ENCODE results near the gene GJB3. TPM values are rescaled to one million over a fixed set of nuclear protein-coding genes. Genes with fewer than 3 reads are reported as not detected.

Gene GJB3
- polyA plus RNA-seq, 1 donor (not counting 4 experiments of a cell fraction or from before 2014, with no cell fraction given): 133 TPM

GRCh38 chr1:34827341-34827941 lies 46.4 kb downstream of the GJB3 start:
- H2AFZ ChIP-seq (ENCODE audit: control insufficient read depth, low read length): no peak overlapping the region
- H3K27ac ChIP-seq (ENCODE audit: control insufficient read depth, insufficient read depth, low read length): no peak overlapping the region
- FAIRE-seq: no peak
- TF ChIP-seq CTCF (optimal IDR thresholded peaks at IDR 0.05 in 1 of 3, IDR thresholded peaks at IDR 0.05 in 1 of 3, conservative IDR thresholded peaks at IDR 0.05 in 1 of 3; ENCODE audit: extremely low read depth in 1 of 3, insufficient read depth in 2 of 3, low read length in 3 of 3) (no peak), EZH2 (IDR thresholded peaks at IDR 0.05; ENCODE audit: low read length) (no peak)
- no peak overlapping the region for H3K4me3 ChIP-seq (ENCODE audit: control insufficient read depth in 2 of 3, extremely low read depth in 1 of 3, insufficient read depth in 2 of 3, low read depth in 1 of 3, low read length in 3 of 3)
- no peaks in the 10 kb centered on the region for H3K4me1 ChIP-seq (ENCODE audit: control insufficient read depth, extremely low read depth, insufficient read depth, low read length)
- no peaks in the 10 kb centered on the region for H3K36me3 ChIP-seq (ENCODE audit: control insufficient read depth in 2 of 2, extremely low read depth in 1 of 2, insufficient read depth in 2 of 2, low read length in 2 of 2)
- DNase-seq (ENCODE audit: low read depth, low spot score): no peak
- H3K9me1 ChIP-seq (ENCODE audit: control insufficient read depth, extremely low read depth, insufficient read depth, low read length): no peaks in the 10 kb centered on the region
- H3K9me3 ChIP-seq (ENCODE audit: control insufficient read depth, low read depth, low read length): no peaks in the 10 kb centered on the region
- dilution Hi-C loops (cut with MboI; ENCODE audit: extremely low pct_ligation_motif_present, low sequenced_read_pairs): no loop called here
- no peak overlapping the region for H3K4me2 ChIP-seq (ENCODE audit: control insufficient read depth, extremely low read depth, insufficient read depth, low read depth, low read length)
- no peaks in the 10 kb centered on the region for H3K79me2 ChIP-seq (ENCODE audit: control insufficient read depth, insufficient read depth, low read length)
- H3K27me3 ChIP-seq (ENCODE audit: control insufficient read depth, extremely low read depth, insufficient read depth, low read length): no peaks in the 10 kb centered on the region
- no peak overlapping the region for H3K9ac ChIP-seq (ENCODE audit: control insufficient read depth, extremely low read depth, insufficient read depth, low read length)
- H4K20me1 ChIP-seq (ENCODE audit: control insufficient read depth, extremely low read depth, insufficient read depth, low read length): no peaks in the 10 kb centered on the region

GRCh38 chr1:34828611-34829010 lies 47.6 kb downstream of the GJB3 start:
- no peak overlapping the region for H2AFZ ChIP-seq (ENCODE audit: control insufficient read depth, low read length)
- H3K27me3 ChIP-seq (ENCODE audit: control insufficient read depth, extremely low read depth, insufficient read depth, low read length): no peaks in the 10 kb centered on the region
- no peak overlapping the region for H3K27ac ChIP-seq (ENCODE audit: control insufficient read depth, insufficient read depth, low read length)
- H3K9ac ChIP-seq (ENCODE audit: control insufficient read depth, extremely low read depth, insufficient read depth, low read length): no peak overlapping the region
- H3K4me2 ChIP-seq (ENCODE audit: control insufficient read depth, extremely low read depth, insufficient read depth, low read depth, low read length): no peak overlapping the region
- DNase-seq (ENCODE audit: low read depth, low spot score) (no peak), FAIRE-seq (no peak)
- H4K20me1 ChIP-seq (ENCODE audit: control insufficient read depth, extremely low read depth, insufficient read depth, low read length): no peaks in the 10 kb centered on the region
- no peak for TF ChIP-seq CTCF (optimal IDR thresholded peaks at IDR 0.05 in 1 of 3, IDR thresholded peaks at IDR 0.05 in 1 of 3, conservative IDR thresholded peaks at IDR 0.05 in 1 of 3; ENCODE audit: extremely low read depth in 1 of 3, insufficient read depth in 2 of 3, low read length in 3 of 3)
- TF ChIP-seq EZH2 (IDR thresholded peaks at IDR 0.05; ENCODE audit: low read length): no peak
- H3K9me1 ChIP-seq (ENCODE audit: control insufficient read depth, extremely low read depth, insufficient read depth, low read length): no peaks in the 10 kb centered on the region
- H3K79me2 ChIP-seq (ENCODE audit: control insufficient read depth, insufficient read depth, low read length): no peaks in the 10 kb centered on the region
- H3K4me3 ChIP-seq (ENCODE audit: control insufficient read depth in 2 of 3, extremely low read depth in 1 of 3, insufficient read depth in 2 of 3, low read depth in 1 of 3, low read length in 3 of 3): no peak overlapping the region
- H3K36me3 ChIP-seq (ENCODE audit: control insufficient read depth in 2 of 2, extremely low read depth in 1 of 2, insufficient read depth in 2 of 2, low read length in 2 of 2): no peaks in the 10 kb centered on the region
- no peaks in the 10 kb centered on the region for H3K4me1 ChIP-seq (ENCODE audit: control insufficient read depth, extremely low read depth, insufficient read depth, low read length)
- dilution Hi-C loops (cut with MboI; ENCODE audit: extremely low pct_ligation_motif_present, low sequenced_read_pairs): no loop called here
- H3K9me3 ChIP-seq (ENCODE audit: control insufficient read depth, low read depth, low read length): no peaks in the 10 kb centered on the region

Data from keratinocyte (primary cell).